AG04449 (cell line): ENCODE data around the gene LCOR.

Experiments
- CTCF ChIA-PET: fragments of 350-600 bp; formaldehyde crosslinking; extraction: SDS; loops from one replicate; lab custom pipeline; 2021; ENCODE audit warnings: antibody characterized with exemption; lab: Yijun Ruan, JAX
- POLR2A ChIA-PET: fragments of 400-600, 350-600 bp; formaldehyde crosslinking; extraction: SDS; loops from one replicate; lab custom pipeline; 2020; ENCODE audit warnings: antibody characterized with exemption, inconsistent platforms; lab: Yijun Ruan, JAX
- DNase-seq: peaks from one replicate; pipeline ENCODE4 v3.0.0-alpha.2; 2010; ENCODE audit warnings: low read depth, low spot score
- H3K4me3 ChIP-seq: 2 replicates; pipeline ENCODE4 v1.5.1; 2011; ENCODE audit warnings: low read depth, mild to moderate bottlenecking, control low read depth, low read length
- TF ChIP-seq, protein P1 (sequence below): IDR thresholded peaks from one replicate; pipeline ENCODE4 v1.5.1; 2011; ENCODE audit warnings: mild to moderate bottlenecking, moderate library complexity, low read length, control low read depth, inconsistent platforms; ENCODE audit not compliant: insufficient read depth; ENCODE audit errors: missing control alignments

Gene LCOR

DNA sequence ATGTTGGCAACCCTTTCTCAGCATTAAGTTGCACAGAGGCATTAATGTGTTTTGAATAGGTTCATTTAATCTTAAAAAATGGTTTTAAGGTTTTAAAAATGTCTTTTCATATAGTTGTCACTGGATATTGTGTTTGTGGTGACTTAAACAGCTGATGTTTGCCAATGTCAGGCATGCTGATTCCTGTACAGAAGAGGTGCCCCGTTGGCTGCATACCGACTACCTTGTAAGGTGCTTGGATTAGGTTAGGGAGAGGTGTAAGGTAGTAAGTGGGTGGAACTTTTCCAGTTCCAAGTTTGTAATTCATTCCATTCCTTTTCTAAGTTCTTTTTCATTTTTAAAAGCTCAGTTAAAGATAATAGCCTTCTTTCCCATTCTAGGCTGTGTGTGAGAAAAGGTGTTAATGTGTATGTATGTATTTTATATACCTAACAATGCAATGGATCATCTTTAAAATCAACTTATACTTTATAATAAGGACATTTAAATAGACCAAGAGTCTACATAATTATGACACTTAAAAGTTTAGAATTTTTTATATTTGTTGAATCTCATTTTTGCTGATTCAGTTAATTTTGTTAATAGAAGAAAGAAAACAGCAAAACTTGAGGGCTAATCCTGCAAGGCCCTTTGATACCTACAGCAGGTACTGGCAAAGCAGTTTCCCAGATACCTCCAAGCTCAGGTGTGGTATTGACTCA lies 155.2 kb downstream of the LCOR start:
- TF ChIP-seq, protein P1, sequence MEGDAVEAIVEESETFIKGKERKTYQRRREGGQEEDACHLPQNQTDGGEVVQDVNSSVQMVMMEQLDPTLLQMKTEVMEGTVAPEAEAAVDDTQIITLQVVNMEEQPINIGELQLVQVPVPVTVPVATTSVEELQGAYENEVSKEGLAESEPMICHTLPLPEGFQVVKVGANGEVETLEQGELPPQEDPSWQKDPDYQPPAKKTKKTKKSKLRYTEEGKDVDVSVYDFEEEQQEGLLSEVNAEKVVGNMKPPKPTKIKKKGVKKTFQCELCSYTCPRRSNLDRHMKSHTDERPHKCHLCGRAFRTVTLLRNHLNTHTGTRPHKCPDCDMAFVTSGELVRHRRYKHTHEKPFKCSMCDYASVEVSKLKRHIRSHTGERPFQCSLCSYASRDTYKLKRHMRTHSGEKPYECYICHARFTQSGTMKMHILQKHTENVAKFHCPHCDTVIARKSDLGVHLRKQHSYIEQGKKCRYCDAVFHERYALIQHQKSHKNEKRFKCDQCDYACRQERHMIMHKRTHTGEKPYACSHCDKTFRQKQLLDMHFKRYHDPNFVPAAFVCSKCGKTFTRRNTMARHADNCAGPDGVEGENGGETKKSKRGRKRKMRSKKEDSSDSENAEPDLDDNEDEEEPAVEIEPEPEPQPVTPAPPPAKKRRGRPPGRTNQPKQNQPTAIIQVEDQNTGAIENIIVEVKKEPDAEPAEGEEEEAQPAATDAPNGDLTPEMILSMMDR, result no peak
- DNase-seq, result no peak
- no peak overlapping the region for H3K4me3 ChIP-seq
- POLR2A ChIA-PET, result no interaction called here
- CTCF ChIA-PET, result interaction anchor here (1.3 to 1.8 kb wide), 2 partner anchors 12 to 76 kb away, joined by 4 to 7 read pairs; no protein-coding TSS in a partner anchor

DNA sequence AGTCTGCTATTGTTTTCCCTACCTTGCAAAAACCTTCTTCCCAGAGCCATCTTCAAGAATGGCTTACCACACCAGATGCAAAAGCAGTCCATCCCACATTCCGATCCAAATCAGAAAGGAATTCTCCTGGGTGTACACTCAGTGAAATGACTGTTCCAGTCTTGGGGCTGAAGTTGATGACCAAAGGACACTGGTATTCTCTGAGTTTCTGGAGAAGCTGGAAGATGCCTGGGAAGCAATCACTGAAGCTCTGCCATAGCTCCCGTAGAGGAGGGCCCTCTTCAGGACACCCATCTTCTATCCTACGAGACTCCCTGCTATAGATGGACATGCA lies 155.7 kb downstream of the LCOR start:
- TF ChIP-seq, protein P1, result no peak
- ChIA-PET POLR2A (no interaction called here), CTCF (no interaction called here)
- H3K4me3 ChIP-seq, result no peak overlapping the region
- no peak for DNase-seq

DNA sequence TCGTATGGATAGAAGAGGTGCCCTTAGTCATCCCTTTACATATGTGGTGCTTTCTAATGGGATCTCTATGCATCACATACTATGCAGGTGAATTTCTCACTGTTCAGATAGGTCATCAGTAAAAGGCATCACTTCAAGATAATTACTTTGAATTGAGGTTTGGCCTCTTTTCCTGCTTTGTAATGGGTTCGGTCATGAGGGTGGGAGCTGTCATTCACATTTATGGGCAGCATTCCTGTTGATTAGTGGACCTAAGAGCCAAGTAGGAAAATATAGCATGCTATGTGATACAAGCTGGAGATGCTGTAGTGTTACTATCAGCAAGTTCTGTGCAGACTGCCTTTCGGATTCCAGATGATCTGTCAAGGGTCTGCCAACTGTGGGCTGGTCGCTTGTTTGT lies 156.3 kb downstream of the LCOR start:
- no peak for DNase-seq
- ChIA-PET POLR2A (no interaction called here), CTCF (no interaction called here)
- TF ChIP-seq, protein P1, result no peak
- H3K4me3 ChIP-seq, result no peak overlapping the region

DNA sequence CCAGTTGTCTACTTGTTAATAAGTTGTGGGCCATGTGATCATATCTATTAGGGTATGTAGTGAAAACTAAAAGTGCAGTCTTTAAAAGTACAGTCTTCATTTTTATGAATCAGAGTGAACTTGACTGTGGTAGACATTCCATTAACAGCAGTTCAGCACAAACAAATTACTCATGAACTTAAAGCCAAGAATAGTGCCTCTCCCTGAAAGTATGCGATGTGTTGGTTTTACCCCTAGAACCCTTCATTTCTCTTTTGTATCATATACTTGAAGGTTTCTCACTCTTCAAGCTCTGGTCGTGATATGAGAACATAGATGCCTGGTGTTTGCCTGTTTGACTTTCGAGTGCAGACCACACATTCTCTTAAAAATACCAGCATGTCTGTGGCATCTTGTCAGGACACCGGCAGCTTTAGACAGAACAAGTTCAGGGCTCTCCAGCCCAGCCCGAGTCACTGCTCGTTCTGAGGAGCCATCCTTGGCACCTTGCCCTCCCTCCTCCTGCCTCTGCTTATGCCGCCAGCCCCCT lies 159.3 kb downstream of the LCOR start:
- H3K4me3 ChIP-seq, result peak overlapping the region; percentile 32
- TF ChIP-seq, protein P1, result no peak
- ChIA-PET POLR2A (interaction anchor here (0.7 to 1.0 kb wide), 2 partner anchors 11 to 159 kb away, joined by 3 read pairs; no protein-coding TSS in a partner anchor), CTCF (interaction anchor here (1.1 to 1.9 kb wide), 3 partner anchors 15 to 45 kb away, joined by 4 to 7 read pairs (median 4); no protein-coding TSS in a partner anchor)
- DNase-seq, result peak; percentile 76

DNA sequence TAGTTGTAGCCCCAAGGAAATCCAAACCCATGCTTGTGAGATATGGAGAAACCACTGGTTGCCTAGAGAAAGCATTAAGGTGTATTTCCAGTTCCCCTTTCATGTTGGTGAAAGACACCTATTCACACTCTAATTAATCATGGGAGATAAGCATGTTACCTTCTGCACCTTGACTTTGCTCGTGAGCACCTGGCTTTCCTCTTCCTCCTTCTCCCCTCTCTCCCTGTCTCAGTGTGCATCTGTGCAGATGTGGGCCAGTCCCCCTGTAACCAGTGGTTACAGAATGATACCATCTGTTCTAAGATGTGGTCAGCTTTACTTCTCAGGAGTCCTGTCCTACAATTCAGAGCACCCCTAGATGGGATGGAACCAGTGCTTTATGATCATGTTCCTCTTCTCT lies 160.6 kb downstream of the LCOR start:
- ChIA-PET POLR2A (no interaction called here), CTCF (no interaction called here)
- no peak overlapping the region for H3K4me3 ChIP-seq

DNA sequence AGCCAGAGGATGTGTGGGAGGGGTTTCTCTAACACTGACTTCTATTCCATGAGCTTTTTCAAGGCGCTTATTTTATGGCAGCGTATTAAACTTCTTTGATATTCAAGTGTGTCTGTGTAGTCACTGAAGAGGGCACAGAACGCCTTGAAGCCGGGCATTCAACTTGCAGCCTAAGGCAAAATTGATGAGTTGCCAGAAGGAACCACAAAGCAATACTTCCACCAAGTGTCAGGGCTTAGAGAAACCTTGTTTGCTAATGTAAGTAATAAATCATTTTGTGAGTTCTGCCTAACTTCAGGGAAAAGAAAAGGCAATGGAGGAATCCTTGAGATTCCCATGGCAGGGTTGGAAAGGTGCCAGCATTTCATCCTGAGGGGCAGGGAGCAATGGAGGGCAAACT lies 163.8 kb downstream of the LCOR start:
- no peak overlapping the region for H3K4me3 ChIP-seq
- POLR2A ChIA-PET, result no interaction called here
- CTCF ChIA-PET, result interaction anchor here (0.7 to 1.9 kb wide), 3 partner anchors 29 to 355 kb away, joined by 3 to 13 read pairs (median 3); no protein-coding TSS in a partner anchor
- no peak for DNase-seq
- TF ChIP-seq, protein P1, result no peak

More for the DNA sequence above, 160.6 kb downstream of the LCOR start:
- DNase-seq, result no peak
- TF ChIP-seq, protein P1, result no peak
